HL-60 (cell line): Measurements from ENCODE around the gene MPI.

Source experiments
- GABPA ChIP-seq: IDR thresholded peaks from 2 replicates; pipeline ENCODE4 v1.6.1; 2012; ENCODE audit warnings: low read depth
- POLR2AphosphoS5 ChIP-seq: IDR thresholded peaks from 2 replicates; pipeline ENCODE4 v1.6.1; 2012; ENCODE audit warnings: low read depth
- SPI1 ChIP-seq: IDR thresholded peaks from 2 replicates; pipeline ENCODE4 v1.6.1; 2012; ENCODE audit warnings: low read depth, mild to moderate bottlenecking, borderline replicate concordance
- TF ChIP-seq, protein P1 (sequence below): IDR thresholded peaks from one replicate; pipeline ENCODE4 v1.5.1; 2011; ENCODE audit warnings: low read length, control low read depth, inconsistent platforms; ENCODE audit not compliant: insufficient read depth
- TF ChIP-seq, protein P2 (sequence below): IDR thresholded peaks from 2 replicates; pipeline ENCODE4 v1.6.1; 2012; ENCODE audit warnings: low read depth; ENCODE audit not compliant: insufficient replicate concordance

DNA sequence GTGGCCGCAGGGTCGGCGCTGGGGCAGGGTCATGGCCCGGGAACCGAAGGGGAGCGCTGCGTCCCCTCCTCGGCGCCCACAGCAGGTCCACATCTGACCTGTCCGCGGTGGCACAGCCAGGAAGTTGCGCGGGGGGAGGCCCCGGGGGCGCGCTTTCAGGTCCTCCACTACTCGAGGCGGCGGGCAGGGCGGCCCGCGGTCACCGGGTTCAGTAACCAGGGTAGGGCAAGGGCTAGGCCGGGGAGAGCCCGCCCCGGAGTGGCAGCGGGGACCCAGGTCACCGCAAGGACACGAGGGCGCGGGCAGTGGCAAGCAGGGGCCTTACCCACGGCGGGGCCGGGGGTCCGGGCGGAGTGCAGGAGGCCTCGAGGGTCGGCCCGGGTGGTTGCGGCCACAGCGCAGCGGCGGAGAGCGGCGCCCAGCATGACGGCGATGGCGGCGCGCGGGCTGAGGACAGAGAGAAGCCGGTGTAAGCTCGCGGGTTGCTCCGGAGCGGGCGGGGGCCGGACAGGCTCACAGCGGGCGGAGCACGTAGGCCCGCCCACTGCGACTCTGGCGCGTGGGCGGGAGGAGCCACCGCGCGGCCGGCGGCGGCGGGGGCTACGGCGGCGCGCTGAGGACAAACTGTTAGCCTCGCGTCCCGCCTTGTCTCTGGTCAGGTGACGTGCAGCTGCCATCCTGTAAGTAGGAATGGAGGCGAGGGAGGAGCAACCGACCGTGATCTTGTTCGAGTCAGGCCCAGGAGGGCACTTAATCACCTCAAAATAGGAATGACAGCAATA lies 47.9 kb downstream of the MPI start, which contains the start of gene COX5A:
- TF ChIP-seq, protein P1, sequence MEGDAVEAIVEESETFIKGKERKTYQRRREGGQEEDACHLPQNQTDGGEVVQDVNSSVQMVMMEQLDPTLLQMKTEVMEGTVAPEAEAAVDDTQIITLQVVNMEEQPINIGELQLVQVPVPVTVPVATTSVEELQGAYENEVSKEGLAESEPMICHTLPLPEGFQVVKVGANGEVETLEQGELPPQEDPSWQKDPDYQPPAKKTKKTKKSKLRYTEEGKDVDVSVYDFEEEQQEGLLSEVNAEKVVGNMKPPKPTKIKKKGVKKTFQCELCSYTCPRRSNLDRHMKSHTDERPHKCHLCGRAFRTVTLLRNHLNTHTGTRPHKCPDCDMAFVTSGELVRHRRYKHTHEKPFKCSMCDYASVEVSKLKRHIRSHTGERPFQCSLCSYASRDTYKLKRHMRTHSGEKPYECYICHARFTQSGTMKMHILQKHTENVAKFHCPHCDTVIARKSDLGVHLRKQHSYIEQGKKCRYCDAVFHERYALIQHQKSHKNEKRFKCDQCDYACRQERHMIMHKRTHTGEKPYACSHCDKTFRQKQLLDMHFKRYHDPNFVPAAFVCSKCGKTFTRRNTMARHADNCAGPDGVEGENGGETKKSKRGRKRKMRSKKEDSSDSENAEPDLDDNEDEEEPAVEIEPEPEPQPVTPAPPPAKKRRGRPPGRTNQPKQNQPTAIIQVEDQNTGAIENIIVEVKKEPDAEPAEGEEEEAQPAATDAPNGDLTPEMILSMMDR: no peak
- TF ChIP-seq, protein P2, sequence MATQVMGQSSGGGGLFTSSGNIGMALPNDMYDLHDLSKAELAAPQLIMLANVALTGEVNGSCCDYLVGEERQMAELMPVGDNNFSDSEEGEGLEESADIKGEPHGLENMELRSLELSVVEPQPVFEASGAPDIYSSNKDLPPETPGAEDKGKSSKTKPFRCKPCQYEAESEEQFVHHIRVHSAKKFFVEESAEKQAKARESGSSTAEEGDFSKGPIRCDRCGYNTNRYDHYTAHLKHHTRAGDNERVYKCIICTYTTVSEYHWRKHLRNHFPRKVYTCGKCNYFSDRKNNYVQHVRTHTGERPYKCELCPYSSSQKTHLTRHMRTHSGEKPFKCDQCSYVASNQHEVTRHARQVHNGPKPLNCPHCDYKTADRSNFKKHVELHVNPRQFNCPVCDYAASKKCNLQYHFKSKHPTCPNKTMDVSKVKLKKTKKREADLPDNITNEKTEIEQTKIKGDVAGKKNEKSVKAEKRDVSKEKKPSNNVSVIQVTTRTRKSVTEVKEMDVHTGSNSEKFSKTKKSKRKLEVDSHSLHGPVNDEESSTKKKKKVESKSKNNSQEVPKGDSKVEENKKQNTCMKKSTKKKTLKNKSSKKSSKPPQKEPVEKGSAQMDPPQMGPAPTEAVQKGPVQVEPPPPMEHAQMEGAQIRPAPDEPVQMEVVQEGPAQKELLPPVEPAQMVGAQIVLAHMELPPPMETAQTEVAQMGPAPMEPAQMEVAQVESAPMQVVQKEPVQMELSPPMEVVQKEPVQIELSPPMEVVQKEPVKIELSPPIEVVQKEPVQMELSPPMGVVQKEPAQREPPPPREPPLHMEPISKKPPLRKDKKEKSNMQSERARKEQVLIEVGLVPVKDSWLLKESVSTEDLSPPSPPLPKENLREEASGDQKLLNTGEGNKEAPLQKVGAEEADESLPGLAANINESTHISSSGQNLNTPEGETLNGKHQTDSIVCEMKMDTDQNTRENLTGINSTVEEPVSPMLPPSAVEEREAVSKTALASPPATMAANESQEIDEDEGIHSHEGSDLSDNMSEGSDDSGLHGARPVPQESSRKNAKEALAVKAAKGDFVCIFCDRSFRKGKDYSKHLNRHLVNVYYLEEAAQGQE: peak; percentile 34
- TF ChIP-seq SPI1 (no peak), POLR2AphosphoS5 (peak; percentile 84), GABPA (no peak)
